Neural cell (in vitro differentiated cells): ENCODE data around the gene EEF1AKMT2. TPM values are rescaled to one million over a fixed set of nuclear protein-coding genes. Genes with fewer than 3 reads are reported as not detected.
A peak's percentile ranks its signal among the peaks of the same experiment; 100 is the strongest.

Experiments
- H2AFZ ChIP-seq: fragments of 200-600, 300-800 bp; sonication (generic), shearing (Covaris generic); 2 replicates; pipeline ENCODE4 v1.6.0; 2014; ENCODE audit warnings: low read depth, mild to moderate bottlenecking, antibody characterized with exemption, low read length, moderate library complexity
- H3F3A ChIP-seq: fragments of 200-600 bp; shearing (Covaris generic); 2 replicates; pipeline ENCODE4 v1.6.1; 2016; ENCODE audit warnings: mild to moderate bottlenecking, moderate library complexity, mixed read lengths, antibody characterized with exemption, low read length; ENCODE audit not compliant: insufficient read depth, poor library complexity, severe bottlenecking
- H3K27ac ChIP-seq: fragments of 200-600, 300-800 bp; sonication (generic), shearing (Covaris generic); 2 replicates; pipeline ENCODE4 v1.5.1; 2014; ENCODE audit warnings: mild to moderate bottlenecking, low read length, moderate library complexity
- H3K27me3 ChIP-seq: fragments of 300-800, 200-600 bp; sonication (generic), shearing (Covaris generic); 2 replicates; pipeline ENCODE4 v1.6.0; 2014; ENCODE audit warnings: mild to moderate bottlenecking, low read depth, low read length, moderate library complexity; ENCODE audit not compliant: insufficient read depth
- H3K36me3 ChIP-seq: fragments of 300-800, 200-600 bp; sonication (generic), shearing (Covaris generic); 2 replicates; pipeline ENCODE4 v1.5.1; 2014; ENCODE audit warnings: mild to moderate bottlenecking, antibody characterized with exemption, low read length, moderate library complexity; ENCODE audit not compliant: insufficient read depth
- H3K4me2 ChIP-seq: fragments of 300-800, 200-600 bp; sonication (generic), shearing (Covaris generic); 2 replicates; pipeline ENCODE4 v1.6.0; 2014; ENCODE audit warnings: mild to moderate bottlenecking, low read length
- H3K4me3 ChIP-seq: fragments of 300-800, 200-600 bp; sonication (generic), shearing (Covaris generic); 2 replicates; pipeline ENCODE4 v1.5.1; 2014; ENCODE audit warnings: mild to moderate bottlenecking, low read length, moderate library complexity
- H3K79me2 ChIP-seq: fragments of 200-600 bp; shearing (Covaris generic); replicated peaks from 2 replicates; pipeline ENCODE4 v1.6.0; 2014; ENCODE audit warnings: mild to moderate bottlenecking, low read length, moderate library complexity; ENCODE audit not compliant: insufficient read depth
- H3K9ac ChIP-seq: fragments of 300-800, 200-600 bp; sonication (generic), shearing (Covaris generic); 2 replicates; pipeline ENCODE4 v1.6.1; 2016; ENCODE audit warnings: mild to moderate bottlenecking, low read length, mixed read lengths
- H3K9me2 ChIP-seq: fragments of 200-600 bp; shearing (Covaris generic); 2 replicates; pipeline ENCODE4 v1.6.1; 2016; ENCODE audit warnings: mild to moderate bottlenecking, low read length, mixed read lengths; ENCODE audit not compliant: insufficient read depth
- H3K9me3 ChIP-seq: fragments of 200-600, 300-800 bp; sonication (generic), shearing (Covaris generic); 2 replicates; pipeline ENCODE4 v1.6.1; 2016; ENCODE audit warnings: mild to moderate bottlenecking, mixed run types, low read length, moderate library complexity, mixed read lengths
- H4K20me1 ChIP-seq: fragments of 200-600 bp; shearing (Covaris generic); 2 replicates; pipeline ENCODE4 v1.6.1; 2016; ENCODE audit warnings: mild to moderate bottlenecking, mixed run types; ENCODE audit not compliant: insufficient read depth
- EP300 ChIP-seq: fragments of 450-650 bp; conservative IDR thresholded peaks from 2 replicates; pipeline ENCODE4 v1.6.1; 2014; ENCODE audit warnings: antibody characterized with exemption, mild to moderate bottlenecking, moderate library complexity; ENCODE audit not compliant: poor library complexity, severe bottlenecking
- EZH2 ChIP-seq: fragments of 200-600, 300-800 bp; shearing (Covaris generic), sonication (generic); IDR thresholded peaks from 2 replicates; pipeline ENCODE4 v1.6.1; 2014; ENCODE audit warnings: antibody characterized with exemption, low read length, borderline replicate concordance, mild to moderate bottlenecking; ENCODE audit not compliant: insufficient read depth, poor library complexity, severe bottlenecking
- MXI1 ChIP-seq: fragments of 450-650 bp; conservative IDR thresholded peaks from 2 replicates; pipeline ENCODE4 v1.6.1; 2014; ENCODE audit warnings: antibody characterized with exemption, mild to moderate bottlenecking; ENCODE audit not compliant: poor library complexity, severe bottlenecking
- POLR2AphosphoS5 ChIP-seq: IDR thresholded peaks from 2 replicates; pipeline ENCODE4 v1.6.1; 2012
- RAD21 ChIP-seq: fragments of 450-650 bp; conservative IDR thresholded peaks from 2 replicates; pipeline ENCODE4 v1.6.1; 2014; ENCODE audit warnings: antibody characterized with exemption, mild to moderate bottlenecking, moderate library complexity
- SMC3 ChIP-seq: fragments of 450-650 bp; conservative IDR thresholded peaks from 2 replicates; pipeline ENCODE4 v1.6.1; 2014; ENCODE audit warnings: antibody characterized with exemption, mild to moderate bottlenecking, moderate library complexity; ENCODE audit not compliant: poor library complexity
- TAF1 ChIP-seq: IDR thresholded peaks from 2 replicates; pipeline ENCODE4 v1.6.1; 2012; ENCODE audit warnings: low read depth
- polyA plus RNA-seq: library from polyadenylated mRNA; depleted of rRNA; stranded (reverse); fragments of >200 nt; gene quantifications from 2 replicates; pipeline ENCODE4 v1.2.3, GENCODE V29; 2014
- TF ChIP-seq, protein P1 (sequence below): fragments of 450-650 bp; IDR thresholded peaks from 2 replicates; pipeline ENCODE4 v1.5.1; 2014; ENCODE audit warnings: antibody characterized with exemption, mild to moderate bottlenecking, moderate library complexity; ENCODE audit not compliant: poor library complexity, severe bottlenecking
- TF ChIP-seq, protein P2 (sequence below): IDR thresholded peaks from 2 replicates; pipeline ENCODE4 v1.6.1; 2012; ENCODE audit warnings: borderline replicate concordance

The EEF1AKMT2 gene
- polyA plus RNA-seq, 1 donor from 2014 or later, result 63.7 TPM

GRCh38 chr10:124742413-124743190, 49.1 kb downstream of the EEF1AKMT2 start:
- H3F3A ChIP-seq, result peaks cover 4% of the 10 kb centered on the region
- no peaks in the 10 kb centered on the region for H3K27me3 ChIP-seq
- H3K9me3 ChIP-seq, result no peaks in the 10 kb centered on the region
- peak overlapping the region; percentile 76 for H3K9ac ChIP-seq
- H3K9me2 ChIP-seq, result no peaks in the 10 kb centered on the region
- H4K20me1 ChIP-seq, result peaks cover 4% of the 10 kb centered on the region
- peak overlapping the region; percentile 19 for H2AFZ ChIP-seq
- peak overlapping the region; percentile 59 for H3K27ac ChIP-seq
- H3K4me3 ChIP-seq, result peak overlapping the region; percentile 87
- H3K79me2 ChIP-seq, result peaks cover 48% of the 10 kb centered on the region
- TF ChIP-seq POLR2AphosphoS5 (peak; percentile 23), TAF1 (peak; percentile 48), EZH2 (no peak), MXI1 (no peak), RAD21 (no peak), SMC3 (peak; percentile 24), EP300 (no peak)
- TF ChIP-seq, protein P1, sequence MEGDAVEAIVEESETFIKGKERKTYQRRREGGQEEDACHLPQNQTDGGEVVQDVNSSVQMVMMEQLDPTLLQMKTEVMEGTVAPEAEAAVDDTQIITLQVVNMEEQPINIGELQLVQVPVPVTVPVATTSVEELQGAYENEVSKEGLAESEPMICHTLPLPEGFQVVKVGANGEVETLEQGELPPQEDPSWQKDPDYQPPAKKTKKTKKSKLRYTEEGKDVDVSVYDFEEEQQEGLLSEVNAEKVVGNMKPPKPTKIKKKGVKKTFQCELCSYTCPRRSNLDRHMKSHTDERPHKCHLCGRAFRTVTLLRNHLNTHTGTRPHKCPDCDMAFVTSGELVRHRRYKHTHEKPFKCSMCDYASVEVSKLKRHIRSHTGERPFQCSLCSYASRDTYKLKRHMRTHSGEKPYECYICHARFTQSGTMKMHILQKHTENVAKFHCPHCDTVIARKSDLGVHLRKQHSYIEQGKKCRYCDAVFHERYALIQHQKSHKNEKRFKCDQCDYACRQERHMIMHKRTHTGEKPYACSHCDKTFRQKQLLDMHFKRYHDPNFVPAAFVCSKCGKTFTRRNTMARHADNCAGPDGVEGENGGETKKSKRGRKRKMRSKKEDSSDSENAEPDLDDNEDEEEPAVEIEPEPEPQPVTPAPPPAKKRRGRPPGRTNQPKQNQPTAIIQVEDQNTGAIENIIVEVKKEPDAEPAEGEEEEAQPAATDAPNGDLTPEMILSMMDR, result peak; percentile 61
- TF ChIP-seq, protein P2, sequence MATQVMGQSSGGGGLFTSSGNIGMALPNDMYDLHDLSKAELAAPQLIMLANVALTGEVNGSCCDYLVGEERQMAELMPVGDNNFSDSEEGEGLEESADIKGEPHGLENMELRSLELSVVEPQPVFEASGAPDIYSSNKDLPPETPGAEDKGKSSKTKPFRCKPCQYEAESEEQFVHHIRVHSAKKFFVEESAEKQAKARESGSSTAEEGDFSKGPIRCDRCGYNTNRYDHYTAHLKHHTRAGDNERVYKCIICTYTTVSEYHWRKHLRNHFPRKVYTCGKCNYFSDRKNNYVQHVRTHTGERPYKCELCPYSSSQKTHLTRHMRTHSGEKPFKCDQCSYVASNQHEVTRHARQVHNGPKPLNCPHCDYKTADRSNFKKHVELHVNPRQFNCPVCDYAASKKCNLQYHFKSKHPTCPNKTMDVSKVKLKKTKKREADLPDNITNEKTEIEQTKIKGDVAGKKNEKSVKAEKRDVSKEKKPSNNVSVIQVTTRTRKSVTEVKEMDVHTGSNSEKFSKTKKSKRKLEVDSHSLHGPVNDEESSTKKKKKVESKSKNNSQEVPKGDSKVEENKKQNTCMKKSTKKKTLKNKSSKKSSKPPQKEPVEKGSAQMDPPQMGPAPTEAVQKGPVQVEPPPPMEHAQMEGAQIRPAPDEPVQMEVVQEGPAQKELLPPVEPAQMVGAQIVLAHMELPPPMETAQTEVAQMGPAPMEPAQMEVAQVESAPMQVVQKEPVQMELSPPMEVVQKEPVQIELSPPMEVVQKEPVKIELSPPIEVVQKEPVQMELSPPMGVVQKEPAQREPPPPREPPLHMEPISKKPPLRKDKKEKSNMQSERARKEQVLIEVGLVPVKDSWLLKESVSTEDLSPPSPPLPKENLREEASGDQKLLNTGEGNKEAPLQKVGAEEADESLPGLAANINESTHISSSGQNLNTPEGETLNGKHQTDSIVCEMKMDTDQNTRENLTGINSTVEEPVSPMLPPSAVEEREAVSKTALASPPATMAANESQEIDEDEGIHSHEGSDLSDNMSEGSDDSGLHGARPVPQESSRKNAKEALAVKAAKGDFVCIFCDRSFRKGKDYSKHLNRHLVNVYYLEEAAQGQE, result peak; percentile 57
- peak overlapping the region; percentile 76 for H3K4me2 ChIP-seq
- no peaks in the 10 kb centered on the region for H3K36me3 ChIP-seq

DNA sequence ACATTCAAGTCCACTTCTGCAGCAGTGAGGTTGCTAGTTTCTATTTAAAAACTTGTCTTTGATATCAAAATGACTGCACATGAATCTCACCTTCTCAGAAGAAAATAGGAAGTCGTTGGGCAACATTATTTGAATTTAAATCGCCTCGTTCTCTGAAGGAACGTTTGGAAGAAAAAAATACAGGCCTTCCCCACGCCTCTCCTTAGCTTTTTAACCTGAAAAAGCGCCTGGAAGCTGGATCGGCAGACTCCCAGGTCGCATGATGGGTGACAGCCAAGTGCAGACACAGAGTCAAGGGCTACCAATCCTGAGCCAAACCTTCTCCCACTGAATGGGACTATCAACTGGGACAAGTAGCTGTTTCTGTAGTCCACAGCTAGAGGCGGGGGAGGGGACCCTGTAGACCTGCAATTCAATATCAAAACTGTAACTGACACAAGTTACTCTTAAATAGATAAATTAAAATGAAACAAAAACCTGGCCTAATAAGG, 49.7 kb downstream of the EEF1AKMT2 start:
- Histone ChIP-seq H4K20me1 (peaks cover 4% of the 10 kb centered on the region), H3K79me2 (peaks cover 54% of the 10 kb centered on the region)

More for the DNA sequence above, 49.7 kb downstream of the EEF1AKMT2 start:
- H3K4me2 ChIP-seq, result peak overlapping the region; percentile 76
- H3K4me3 ChIP-seq, result peak overlapping the region; percentile 87
- peak overlapping the region; percentile 19 for H2AFZ ChIP-seq
- no peaks in the 10 kb centered on the region for H3K9me2 ChIP-seq
- peak overlapping the region; percentile 59 for H3K27ac ChIP-seq
- H3K9me3 ChIP-seq, result no peaks in the 10 kb centered on the region
- TF ChIP-seq RAD21 (no peak), MXI1 (no peak), SMC3 (no peak), TAF1 (no peak), EZH2 (no peak)
- H3K27me3 ChIP-seq, result no peaks in the 10 kb centered on the region
- peaks cover 4% of the 10 kb centered on the region for H3F3A ChIP-seq
- peak overlapping the region; percentile 76 for H3K9ac ChIP-seq
- H3K36me3 ChIP-seq, result no peaks in the 10 kb centered on the region
